ENCODE results near the gene ZFYVE26. TPM values are rescaled to one million over a fixed set of nuclear protein-coding genes. Genes with fewer than 3 reads are reported as not detected.
A peak's percentile ranks its signal among the peaks of the same experiment; 100 is the strongest.

ZFYVE26 gene
- total RNA-seq, 1 experiment from 2014 or later = 23.2 TPM

GRCh38 chr14:67756496-67756895 is 59.9 kb downstream of the ZFYVE26 start:
- intact Hi-C loops (cut with micrococcal nuclease; ENCODE audit: unreplicated experiment) = no loop called here
- ChIA-PET POLR2A (no interaction called here), CTCF (no interaction called here)
- peaks cover 8% of the 10 kb centered on the region for H3K4me1 Mint-ChIP-seq (ENCODE audit: low read depth, unreplicated experiment)
- no TSS peak for BruUV-seq (replicated peaks)
- Histone ChIP-seq H3K4me3 (ENCODE audit: low read depth, low read length) (no peak overlapping the region), H3K4me1 (no peaks in the 10 kb centered on the region), H3K9me3 (no peaks in the 10 kb centered on the region), H3K27me3 (replicated peaks; ENCODE audit: control insufficient read depth, insufficient read depth, low read length) (no peaks in the 10 kb centered on the region), H3K36me3 (ENCODE audit: control insufficient read depth, insufficient read depth, low read length) (peaks cover 4% of the 10 kb centered on the region)
- H3K9me3 Mint-ChIP-seq (ENCODE audit: unreplicated experiment) = no peaks in the 10 kb centered on the region
- H3K36me3 Mint-ChIP-seq (ENCODE audit: insufficient read depth, unreplicated experiment) = peaks cover 14% of the 10 kb centered on the region
- DNase-seq = no peak
- no peak overlapping the region for H3K4me3 Mint-ChIP-seq (ENCODE audit: unreplicated experiment)
- no peak overlapping the region for H3K27ac Mint-ChIP-seq (ENCODE audit: unreplicated experiment)
- no peaks in the 10 kb centered on the region for H3K27me3 Mint-ChIP-seq (ENCODE audit: insufficient read depth, unreplicated experiment)
- TF ChIP-seq, protein P1, sequence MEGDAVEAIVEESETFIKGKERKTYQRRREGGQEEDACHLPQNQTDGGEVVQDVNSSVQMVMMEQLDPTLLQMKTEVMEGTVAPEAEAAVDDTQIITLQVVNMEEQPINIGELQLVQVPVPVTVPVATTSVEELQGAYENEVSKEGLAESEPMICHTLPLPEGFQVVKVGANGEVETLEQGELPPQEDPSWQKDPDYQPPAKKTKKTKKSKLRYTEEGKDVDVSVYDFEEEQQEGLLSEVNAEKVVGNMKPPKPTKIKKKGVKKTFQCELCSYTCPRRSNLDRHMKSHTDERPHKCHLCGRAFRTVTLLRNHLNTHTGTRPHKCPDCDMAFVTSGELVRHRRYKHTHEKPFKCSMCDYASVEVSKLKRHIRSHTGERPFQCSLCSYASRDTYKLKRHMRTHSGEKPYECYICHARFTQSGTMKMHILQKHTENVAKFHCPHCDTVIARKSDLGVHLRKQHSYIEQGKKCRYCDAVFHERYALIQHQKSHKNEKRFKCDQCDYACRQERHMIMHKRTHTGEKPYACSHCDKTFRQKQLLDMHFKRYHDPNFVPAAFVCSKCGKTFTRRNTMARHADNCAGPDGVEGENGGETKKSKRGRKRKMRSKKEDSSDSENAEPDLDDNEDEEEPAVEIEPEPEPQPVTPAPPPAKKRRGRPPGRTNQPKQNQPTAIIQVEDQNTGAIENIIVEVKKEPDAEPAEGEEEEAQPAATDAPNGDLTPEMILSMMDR (IDR thresholded peaks at IDR 0.05; ENCODE audit: insufficient read depth in 1 of 2, low read depth in 1 of 2, low read length in 1 of 2, severe bottlenecking in 1 of 2, unreplicated experiment in 1 of 2) = no peak

DNA sequence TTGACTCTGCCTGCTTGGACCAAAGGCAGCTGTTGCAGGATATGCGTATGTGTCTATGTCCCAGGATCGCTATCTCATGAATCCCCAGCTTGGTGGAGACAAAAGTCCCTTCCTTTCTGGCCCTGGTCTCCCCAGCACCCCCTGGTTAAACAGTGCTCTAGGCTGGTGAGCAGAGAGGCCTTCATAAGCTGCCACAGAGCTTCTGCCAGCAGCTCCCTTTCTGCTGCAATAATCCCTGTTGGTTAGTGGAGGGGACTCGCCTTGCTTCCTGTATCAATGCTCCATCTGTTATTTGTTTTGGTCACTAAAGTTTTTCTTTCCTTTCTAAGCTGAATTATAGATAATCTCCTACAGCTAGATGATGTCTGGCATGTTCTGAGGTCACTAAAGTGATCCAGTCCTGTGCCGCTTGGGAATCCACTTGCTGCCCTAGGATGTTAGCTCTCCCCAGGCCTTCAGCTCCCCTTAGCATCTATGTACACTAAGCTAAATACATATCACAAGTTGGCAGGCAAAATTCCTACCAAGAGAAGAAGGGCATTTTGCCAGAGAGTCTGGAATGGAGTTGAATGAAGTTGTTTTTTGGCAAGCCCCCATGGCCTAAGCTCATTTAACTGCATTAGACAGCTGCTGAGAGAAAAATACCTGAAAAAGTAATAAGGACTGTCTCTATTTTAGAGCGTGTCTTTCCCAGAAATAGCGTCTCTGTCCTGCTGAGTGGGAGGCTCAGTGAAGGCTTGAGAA is 66.9 kb downstream of the ZFYVE26 start:
- BruUV-seq (replicated peaks) = no TSS peak
- peak overlapping the region; percentile 50 for H3K27ac Mint-ChIP-seq (ENCODE audit: unreplicated experiment)
- H3K4me3 ChIP-seq (ENCODE audit: low read depth, low read length) = no peak overlapping the region
- peaks cover 19% of the 10 kb centered on the region for H3K36me3 Mint-ChIP-seq (ENCODE audit: insufficient read depth, unreplicated experiment)
- intact Hi-C loops (cut with micrococcal nuclease; ENCODE audit: unreplicated experiment) = no loop called here
- no peaks in the 10 kb centered on the region for H3K27me3 Mint-ChIP-seq (ENCODE audit: insufficient read depth, unreplicated experiment)
- no peak for DNase-seq
- TF ChIP-seq, protein P1 (IDR thresholded peaks at IDR 0.05; ENCODE audit: insufficient read depth in 1 of 2, low read depth in 1 of 2, low read length in 1 of 2, severe bottlenecking in 1 of 2, unreplicated experiment in 1 of 2) = no peak
- no peaks in the 10 kb centered on the region for H3K9me3 ChIP-seq
- CTCF ChIA-PET = no interaction called here
- no peaks in the 10 kb centered on the region for H3K27me3 ChIP-seq (replicated peaks; ENCODE audit: control insufficient read depth, insufficient read depth, low read length)
- H3K4me1 ChIP-seq = no peaks in the 10 kb centered on the region
- POLR2A ChIA-PET = no interaction called here
- no peaks in the 10 kb centered on the region for H3K9me3 Mint-ChIP-seq (ENCODE audit: unreplicated experiment)
- H3K4me1 Mint-ChIP-seq (ENCODE audit: low read depth, unreplicated experiment) = no peaks in the 10 kb centered on the region
- peaks cover 4% of the 10 kb centered on the region; the same call in 1 of the 2 replicates for H3K36me3 ChIP-seq (ENCODE audit: control insufficient read depth, insufficient read depth, low read length)
- no peak overlapping the region for H3K4me3 Mint-ChIP-seq (ENCODE audit: unreplicated experiment)

- Histone ChIP-seq H3K4me1 (no peaks in the 10 kb centered on the region), H3K27me3 (replicated peaks; ENCODE audit: control insufficient read depth, insufficient read depth, low read length) (no peaks in the 10 kb centered on the region), H3K4me3 (ENCODE audit: low read depth, low read length) (no peak overlapping the region), H3K36me3 (ENCODE audit: control insufficient read depth, insufficient read depth, low read length) (peaks cover 2% of the 10 kb centered on the region; the same call in 1 of the 2 replicates), H3K9me3 (no peaks in the 10 kb centered on the region)
- Mint-ChIP-seq H3K9me3 (ENCODE audit: unreplicated experiment) (no peaks in the 10 kb centered on the region), H3K4me1 (ENCODE audit: low read depth, unreplicated experiment) (no peaks in the 10 kb centered on the region), H3K27me3 (ENCODE audit: insufficient read depth, unreplicated experiment) (no peaks in the 10 kb centered on the region), H3K36me3 (ENCODE audit: insufficient read depth, unreplicated experiment) (peaks cover 19% of the 10 kb centered on the region), H3K27ac (ENCODE audit: unreplicated experiment) (no peak overlapping the region), H3K4me3 (ENCODE audit: unreplicated experiment) (no peak overlapping the region)
- TF ChIP-seq, protein P1 (IDR thresholded peaks at IDR 0.05; ENCODE audit: insufficient read depth in 1 of 2, low read depth in 1 of 2, low read length in 1 of 2, severe bottlenecking in 1 of 2, unreplicated experiment in 1 of 2) = no peak
- no peak for DNase-seq
- ChIA-PET CTCF (no interaction called here), POLR2A (no interaction called here)
- intact Hi-C loops (cut with micrococcal nuclease; ENCODE audit: unreplicated experiment) = no loop called here
- BruUV-seq (replicated peaks) = no TSS peak
These were observed 68.1 kb downstream of the ZFYVE26 start for GRCh38 chr14:67748312-67748711.

Measured in Caco-2 (cell line).